Neuronal stem cell (in vitro differentiated cells): ENCODE data around the gene BCOR.
A peak's percentile ranks its signal among the peaks of the same experiment; 100 is the strongest.

Experiments used
- DNase-seq: peaks from one replicate; pipeline ENCODE4 v3.0.0-alpha.2; 2013; ENCODE audit warnings: low spot score
- H2AFZ ChIP-seq: one replicate; pipeline ENCODE4 v1.6.1; 2013; ENCODE audit warnings: mild to moderate bottlenecking, low read length, inconsistent platforms
- H2AK5ac ChIP-seq: 2 replicates; pipeline ENCODE4 v1.6.1; 2013; ENCODE audit warnings: low read depth, mild to moderate bottlenecking, inconsistent platforms, low read length, moderate library complexity, mixed read lengths
- H2BK120ac ChIP-seq: 2 replicates; pipeline ENCODE4 v1.6.1; 2013; ENCODE audit warnings: low read depth, mild to moderate bottlenecking, inconsistent platforms, low read length, moderate library complexity, mixed read lengths
- H2BK12ac ChIP-seq: one replicate; pipeline ENCODE4 v1.6.1; 2013; ENCODE audit warnings: low read length, inconsistent platforms
- H2BK15ac ChIP-seq: 2 replicates; pipeline ENCODE4 v1.6.1; 2013; ENCODE audit warnings: mild to moderate bottlenecking, low read length, inconsistent platforms, mixed read lengths
- H2BK5ac ChIP-seq: one replicate; pipeline ENCODE4 v1.6.1; 2013; ENCODE audit warnings: inconsistent platforms, mild to moderate bottlenecking, low read length, moderate library complexity
- H3K14ac ChIP-seq: one replicate; pipeline ENCODE4 v1.6.1; 2013; ENCODE audit warnings: low read length, inconsistent platforms
- H3K18ac ChIP-seq: 2 replicates; pipeline ENCODE4 v1.6.1; 2013; ENCODE audit warnings: low read length, inconsistent platforms
- H3K23ac ChIP-seq: 2 replicates; pipeline ENCODE4 v1.6.1; 2013; ENCODE audit warnings: low read depth, mild to moderate bottlenecking, mixed read lengths, low read length, inconsistent platforms; ENCODE audit not compliant: poor library complexity
- H3K27ac ChIP-seq: replicated peaks from 3 replicates; pipeline ENCODE4 v1.5.1; 2013; ENCODE audit warnings: low read length, inconsistent platforms
- H3K27me3 ChIP-seq, 3 experiments: 2 replicates each; pipeline ENCODE4 v1.6.1; 2013; ENCODE audit warnings: low read length in 3 of 3, mild to moderate bottlenecking in 2 of 3, inconsistent platforms in 1 of 3, low read depth in 1 of 3, mixed read lengths in 1 of 3, moderate library complexity in 1 of 3; ENCODE audit not compliant: control insufficient read depth in 3 of 3, insufficient read depth in 3 of 3
- H3K36me3 ChIP-seq, 2 donors: replicated peaks in 1 of 2; 2 replicates each; pipeline ENCODE4 v1.6.1; 2013; ENCODE audit warnings: low read length in 2 of 2; ENCODE audit not compliant: control insufficient read depth in 2 of 2, insufficient read depth in 2 of 2
- H3K4ac ChIP-seq: 2 replicates; pipeline ENCODE4 v1.6.1; 2013; ENCODE audit warnings: inconsistent platforms, mild to moderate bottlenecking, low read length, moderate library complexity
- H3K4me1 ChIP-seq, 2 donors: 1 replicate in 1 of 2; 2 replicates in 1 of 2; pipeline ENCODE4 v1.6.1; 2013; ENCODE audit warnings: low read length in 2 of 2, low read depth in 1 of 2; ENCODE audit not compliant: control insufficient read depth in 2 of 2, insufficient read depth in 1 of 2
- H3K4me2 ChIP-seq: one replicate; pipeline ENCODE4 v1.6.1; 2013; ENCODE audit warnings: mild to moderate bottlenecking, low read length, inconsistent platforms; ENCODE audit not compliant: insufficient read depth, poor library complexity, severe bottlenecking
- H3K4me3 ChIP-seq, 2 donors: 2 replicates each; pipeline ENCODE4 v1.5.1; 2013; ENCODE audit warnings: low read length in 2 of 2, mild to moderate bottlenecking in 2 of 2, inconsistent platforms in 1 of 2, moderate library complexity in 1 of 2
- H3K79me1 ChIP-seq: one replicate; pipeline ENCODE4 v1.6.1; 2013; ENCODE audit warnings: low read depth, mild to moderate bottlenecking, inconsistent platforms, low read length, moderate library complexity
- H3K9ac ChIP-seq: one replicate; pipeline ENCODE4 v1.6.1; 2013; ENCODE audit warnings: mild to moderate bottlenecking, low read depth, low read length, inconsistent platforms; ENCODE audit not compliant: poor library complexity
- H3K9me3 ChIP-seq, 2 donors: replicated peaks in 1 of 2; 2 replicates each; pipeline versions ENCODE3 to v1.6.1; 2013; ENCODE audit warnings: low read length in 2 of 2, mild to moderate bottlenecking in 2 of 2, inconsistent platforms in 1 of 2, low read depth in 1 of 2, mixed read lengths in 1 of 2, moderate library complexity in 1 of 2; ENCODE audit not compliant: control insufficient read depth in 2 of 2, insufficient read depth in 1 of 2
- H4K8ac ChIP-seq: one replicate; pipeline ENCODE4 v1.6.1; 2013; ENCODE audit warnings: low read depth, mild to moderate bottlenecking, inconsistent platforms, low read length, moderate library complexity
- H4K91ac ChIP-seq: one replicate; pipeline ENCODE4 v1.6.1; 2013; ENCODE audit warnings: low read length, low read depth, mild to moderate bottlenecking, inconsistent platforms; ENCODE audit not compliant: poor library complexity
- WGBS, 2 donors: extraction: QIAGEN DNeasy Blood & Tissue Kit; methylation state at CpG; one replicate each; pipeline ENCODE4 v1.1.7; 2013; ENCODE audit warnings: missing lambda C conversion rate in 2 of 2, mixed read lengths in 1 of 2; ENCODE audit not compliant: insufficient read length in 2 of 2, insufficient replicate concordance in 1 of 2; ENCODE audit errors: extremely low coverage in 2 of 2; 5-methylcytosine and 5-hydroxymethylcytosine counted together

The BCOR gene

DNA sequence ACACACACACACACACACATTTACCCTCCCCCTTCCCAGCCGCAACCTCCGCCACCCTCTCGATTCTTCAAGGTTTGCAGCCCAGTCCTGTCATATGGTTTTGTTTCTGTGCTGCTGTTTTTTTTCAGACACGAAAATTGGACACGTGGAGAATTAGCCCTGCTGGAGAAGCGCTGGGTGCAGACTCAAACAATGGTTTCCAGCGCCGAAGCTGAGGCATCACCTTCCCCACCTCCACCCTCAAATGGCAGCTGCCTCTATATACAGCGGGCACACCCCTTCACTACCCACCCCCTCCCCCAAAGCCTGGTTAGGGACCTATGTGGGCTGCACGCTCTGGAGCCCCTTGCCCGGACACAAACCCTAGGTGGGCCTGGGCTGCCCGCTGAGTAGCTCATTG is 87.9 kb downstream of the BCOR start:
- Histone ChIP-seq H3K14ac (no peak overlapping the region), H3K4me1 (peaks cover 11 to 22% of the 10 kb centered on the region in 2 donors), H2BK5ac (no peak overlapping the region), H4K91ac (peak overlapping the region; percentile 72), H2BK12ac (no peak overlapping the region), H2BK15ac (peak overlapping the region; percentile 49), H3K4me3 (peak overlapping the region in 1 of 2 donors; percentile 68), H3K27me3 (peaks cover 0 to 24% (median 0%) of the 10 kb centered on the region in 3 experiments), H3K18ac (peak overlapping the region; percentile 94), H4K8ac (no peak overlapping the region), H3K4me2 (peak overlapping the region; percentile 62), H2AFZ (peak overlapping the region; percentile 77), H3K36me3 (no peaks in the 10 kb centered on the region), H3K27ac (no peak overlapping the region), H3K4ac (no peak overlapping the region), H3K79me1 (peaks cover 2% of the 10 kb centered on the region), H3K9ac (peak overlapping the region; percentile 86), H2BK120ac (no peak overlapping the region), H2AK5ac (peak overlapping the region; percentile 70), H3K23ac (no peak overlapping the region), H3K9me3 (no peaks in the 10 kb centered on the region)
- no CpG with 5 or more reads among the region's 12 CpGs for WGBS, 2 donors
- DNase-seq, result no peak

DNA sequence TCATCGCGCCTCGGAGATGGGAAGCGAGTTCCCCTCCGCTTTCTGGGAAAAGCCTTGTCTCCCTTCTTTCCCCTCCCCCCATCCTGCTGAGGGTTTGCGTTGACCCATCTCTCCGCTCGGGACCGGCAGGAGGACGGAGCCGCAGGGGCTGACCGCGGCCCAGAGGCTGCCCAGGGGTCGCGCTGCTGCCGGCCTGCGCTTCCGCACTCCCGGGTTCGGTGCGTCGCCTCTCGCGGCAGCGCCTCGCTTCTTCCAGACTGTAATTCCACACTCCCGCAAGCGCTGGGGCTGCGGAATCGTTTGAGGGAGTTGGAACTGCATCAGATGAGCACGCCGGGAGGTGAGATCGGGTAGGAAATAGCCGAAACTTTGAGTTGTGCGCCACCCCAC is 88.3 kb downstream of the BCOR start:
- peaks cover 2% of the 10 kb centered on the region for H3K79me1 ChIP-seq
- no peak overlapping the region for H2BK5ac ChIP-seq
- no peaks in the 10 kb centered on the region for H3K9me3 ChIP-seq
- H4K91ac ChIP-seq, result peak overlapping the region; percentile 72
- H2BK120ac ChIP-seq, result no peak overlapping the region
- H2BK12ac ChIP-seq, result no peak overlapping the region
- no peak overlapping the region for H3K23ac ChIP-seq
- H3K27me3 ChIP-seq, result peaks cover 0 to 24% (median 0%) of the 10 kb centered on the region in 3 experiments
- DNase-seq, result no peak
- H3K4me3 ChIP-seq, result peak overlapping the region in 1 of 2 donors; percentile 68
- H3K18ac ChIP-seq, result peak overlapping the region; percentile 94
- H3K4me2 ChIP-seq, result peak overlapping the region; percentile 62
- H4K8ac ChIP-seq, result peak overlapping the region; percentile 92
- H3K36me3 ChIP-seq, result no peaks in the 10 kb centered on the region
- no peak overlapping the region for H3K14ac ChIP-seq
- no peak overlapping the region for H3K4ac ChIP-seq
- H2AFZ ChIP-seq, result peak overlapping the region; percentile 77
- H3K4me1 ChIP-seq, result peaks cover 11 to 22% of the 10 kb centered on the region in 2 donors
- H3K27ac ChIP-seq, result no peak overlapping the region
- peak overlapping the region; percentile 86 for H3K9ac ChIP-seq
- no peak overlapping the region for H2AK5ac ChIP-seq
- H2BK15ac ChIP-seq, result peak overlapping the region; percentile 49
- no CpG with 5 or more reads among the region's 35 CpGs for WGBS, 2 donors

DNA sequence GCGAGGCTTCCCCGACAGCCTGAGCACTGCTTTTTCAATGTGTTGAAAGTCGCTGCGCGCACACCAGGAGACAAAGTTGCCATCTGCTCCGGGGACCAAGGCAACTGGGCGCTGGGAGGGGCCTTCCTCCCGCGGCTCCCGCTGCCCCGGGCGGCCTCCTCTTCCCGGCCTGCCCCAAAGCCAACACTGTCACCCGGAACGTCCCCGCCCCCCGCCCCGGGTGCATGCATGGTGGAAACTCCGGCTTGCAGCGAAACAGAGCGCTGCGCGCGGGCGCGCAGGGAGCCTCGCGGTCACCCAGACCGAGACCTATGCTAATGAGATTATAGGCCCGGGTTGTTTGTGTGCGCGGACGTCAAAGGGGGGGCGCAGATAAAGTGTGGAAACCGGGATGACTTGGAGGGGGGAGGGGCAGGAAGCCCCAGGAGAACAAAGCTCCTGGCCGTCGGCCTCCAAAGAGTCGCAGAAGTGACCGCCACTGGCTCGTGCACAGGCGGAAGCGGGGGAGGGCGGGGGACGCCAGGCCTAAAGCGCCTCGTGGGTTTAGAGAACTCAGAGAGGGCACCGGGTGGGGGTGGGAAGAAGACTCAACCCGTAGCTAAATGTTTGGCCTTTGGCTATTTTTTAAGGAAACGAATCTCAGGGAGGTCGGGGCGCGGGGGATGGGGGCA is 88.8 kb downstream of the BCOR start:
- DNase-seq, result no peak
- Histone ChIP-seq H2AFZ (peak overlapping the region; percentile 77), H3K4me2 (peak overlapping the region; percentile 62), H2BK15ac (no peak overlapping the region), H3K4me3 (peak overlapping the region; percentile 66 to 68), H3K36me3 (no peaks in the 10 kb centered on the region), H3K27ac (no peak overlapping the region), H3K14ac (no peak overlapping the region), H2BK12ac (no peak overlapping the region), H3K4ac (no peak overlapping the region), H4K8ac (no peak overlapping the region), H3K18ac (peak overlapping the region; percentile 94), H3K79me1 (peaks cover 2% of the 10 kb centered on the region), H2AK5ac (no peak overlapping the region), H4K91ac (peak overlapping the region; percentile 30), H2BK120ac (no peak overlapping the region), H3K27me3 (peaks cover 0 to 24% (median 0%) of the 10 kb centered on the region in 3 experiments), H3K9ac (peak overlapping the region; percentile 86), H3K23ac (no peak overlapping the region), H3K4me1 (peaks cover 11 to 26% of the 10 kb centered on the region in 2 donors), H3K9me3 (no peaks in the 10 kb centered on the region), H2BK5ac (no peak overlapping the region)
- no CpG with 5 or more reads among the region's 52 CpGs for WGBS, 2 donors

DNA sequence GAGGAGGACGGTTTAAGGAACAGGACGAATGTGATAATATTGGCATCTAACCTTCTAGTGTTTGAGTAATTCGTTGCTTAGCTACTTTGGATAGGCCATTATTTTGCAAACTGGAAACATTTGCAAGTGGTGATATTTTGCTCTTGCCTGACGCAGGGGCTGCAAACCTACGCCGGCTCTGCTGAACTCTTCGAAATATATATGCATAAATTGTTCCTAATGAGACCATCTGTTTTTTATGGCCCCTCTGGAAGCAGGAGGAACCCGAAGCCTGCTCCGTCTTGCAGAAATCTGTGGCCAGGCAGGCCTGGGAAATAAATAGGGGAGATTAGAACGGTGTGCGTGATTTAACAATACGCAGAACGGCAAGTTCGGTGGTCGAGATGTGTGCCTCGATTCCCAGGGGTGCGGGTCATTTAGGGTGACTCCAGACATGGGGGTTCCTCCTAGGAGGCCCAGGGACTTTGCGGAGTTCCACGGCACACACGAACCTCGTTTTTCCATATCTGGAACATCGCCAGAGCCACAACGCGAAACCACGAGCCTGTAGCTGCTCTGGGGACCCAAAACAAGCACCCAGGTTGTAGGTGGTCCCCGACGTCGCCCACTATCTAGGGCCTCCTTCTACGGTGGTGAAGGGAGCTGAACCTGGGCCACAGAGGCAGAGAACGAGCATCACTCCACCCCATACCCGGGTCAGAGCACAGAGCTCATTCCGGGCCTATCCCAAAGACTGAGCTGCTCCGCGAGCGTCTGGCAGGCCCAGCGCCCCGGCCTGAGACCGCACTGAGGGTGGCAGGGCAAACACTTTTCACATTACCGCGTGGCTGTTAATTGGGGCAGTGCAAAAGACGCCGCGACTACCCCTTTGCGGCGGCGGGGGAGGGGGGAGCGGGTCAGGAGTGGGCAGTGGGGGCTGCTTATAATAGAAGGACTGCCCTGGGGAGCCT is 89.7 kb downstream of the BCOR start:
- no peak overlapping the region for H2BK5ac ChIP-seq
- no peak overlapping the region for H3K4ac ChIP-seq
- H2BK15ac ChIP-seq, result no peak overlapping the region
- H3K23ac ChIP-seq, result no peak overlapping the region
- H3K79me1 ChIP-seq, result peaks cover 2% of the 10 kb centered on the region
- no peak for DNase-seq
- no peak overlapping the region for H2BK12ac ChIP-seq
- no CpG with 5 or more reads among the region's 47 CpGs for WGBS, 2 donors
- H3K27ac ChIP-seq, result no peak overlapping the region
- no peak overlapping the region for H4K8ac ChIP-seq
- no peak overlapping the region for H2AK5ac ChIP-seq
- H2AFZ ChIP-seq, result peak overlapping the region; percentile 77
- no peak overlapping the region for H4K91ac ChIP-seq
- H3K9ac ChIP-seq, result no peak overlapping the region
- peaks cover 0 to 24% (median 0%) of the 10 kb centered on the region in 3 experiments for H3K27me3 ChIP-seq
- H3K36me3 ChIP-seq, result no peaks in the 10 kb centered on the region
- H3K14ac ChIP-seq, result no peak overlapping the region
- H3K18ac ChIP-seq, result peak overlapping the region; percentile 59
- no peaks in the 10 kb centered on the region for H3K9me3 ChIP-seq
- peak overlapping the region; percentile 13 for H3K4me2 ChIP-seq
- H3K4me3 ChIP-seq, result no peak overlapping the region
- H2BK120ac ChIP-seq, result no peak overlapping the region
- peaks cover 10 to 31% of the 10 kb centered on the region in 2 donors for H3K4me1 ChIP-seq
